HL-60 (cell line): Measurements from ENCODE around the gene PDE6H.

Experiments used
- DNase-seq, 2 experiments: peaks; one replicate each; pipeline ENCODE4 v3.0.0-alpha.2; 2010 to 2020; ENCODE audit warnings: low read depth in 1 of 2, low spot score in 1 of 2
- H3K27ac ChIP-seq: fragments of 250-450 bp; sonication (Bioruptor Pico); replicated peaks from 2 replicates; pipeline ENCODE4 v1.5.1; 2020; ENCODE audit warnings: mild to moderate bottlenecking, moderate library complexity
- H3K27me3 ChIP-seq: fragments of 250-450 bp; sonication (Bioruptor Pico); 2 replicates; pipeline ENCODE4 v1.5.1; 2021; ENCODE audit warnings: mild to moderate bottlenecking, moderate library complexity; ENCODE audit not compliant: insufficient read depth, poor library complexity, severe bottlenecking
- H3K4me3 ChIP-seq: replicated peaks from 2 replicates; pipeline ENCODE4 v1.5.1; 2011; ENCODE audit warnings: mild to moderate bottlenecking, control low read depth, low read length; ENCODE audit not compliant: insufficient read depth
- CTCF ChIP-seq: IDR thresholded peaks from one replicate; pipeline ENCODE4 v1.5.1; 2011; ENCODE audit warnings: low read length, control low read depth, inconsistent platforms; ENCODE audit not compliant: insufficient read depth
- GABPA ChIP-seq: IDR thresholded peaks from 2 replicates; pipeline ENCODE4 v1.6.1; 2012; ENCODE audit warnings: low read depth
- POLR2AphosphoS5 ChIP-seq: IDR thresholded peaks from 2 replicates; pipeline ENCODE4 v1.6.1; 2012; ENCODE audit warnings: low read depth
- REST ChIP-seq: IDR thresholded peaks from 2 replicates; pipeline ENCODE4 v1.6.1; 2012; ENCODE audit warnings: low read depth; ENCODE audit not compliant: insufficient replicate concordance
- SPI1 ChIP-seq: IDR thresholded peaks from 2 replicates; pipeline ENCODE4 v1.6.1; 2012; ENCODE audit warnings: low read depth, mild to moderate bottlenecking, borderline replicate concordance

The PDE6H gene

GRCh38 chr12:14953752-14954151 lies 19.1 kb upstream of the PDE6H start:
- no peak for DNase-seq
- no peaks in the 10 kb centered on the region for H3K27me3 ChIP-seq
- peak overlapping the region; percentile 91 for H3K27ac ChIP-seq
- H3K4me3 ChIP-seq: peak overlapping the region; percentile 14; the same call in 1 of the 2 replicates
- TF ChIP-seq SPI1 (no peak), REST (no peak), POLR2AphosphoS5 (no peak), GABPA (no peak), CTCF (no peak)

GRCh38 chr12:14954269-14954668 lies 18.6 kb upstream of the PDE6H start:
- Histone ChIP-seq H3K4me3 (peak overlapping the region; percentile 14), H3K27me3 (no peaks in the 10 kb centered on the region), H3K27ac (peak overlapping the region; percentile 91)
- DNase-seq: peak in 1 of 2 experiments; percentile 70
- peak; percentile 52; the same call in 1 of the 2 replicates for TF ChIP-seq POLR2AphosphoS5
- TF ChIP-seq REST: no peak

- Histone ChIP-seq H3K4me3 (peak overlapping the region; percentile 38), H3K27ac (peak overlapping the region; percentile 97), H3K27me3 (no peaks in the 10 kb centered on the region)
- peak; percentile 87 to 89 for DNase-seq
- TF ChIP-seq CTCF: no peak
- peak; percentile 67 for TF ChIP-seq POLR2AphosphoS5
- TF ChIP-seq SPI1: peak; percentile 37; the same call in 1 of the 2 replicates
- TF ChIP-seq GABPA: no peak
- no peak for TF ChIP-seq REST
Measured at GRCh38 chr12:14956024-14956891, 16.6 kb upstream of the PDE6H start.
